ENCODE measurements around the gene PLXNA1. TPM values are rescaled to one million over a fixed set of nuclear protein-coding genes. Genes with fewer than 3 reads are reported as not detected.

PLXNA1 gene
- total and polyA plus RNA-seq, 2 of the 8 experiments (the other 6 are each of a cell fraction or from before 2014, with no cell fraction given): 47.5 to 54.9 TPM

- TF ChIP-seq SIX5 (IDR thresholded peaks at IDR 0.05; ENCODE audit: low read depth, low read length): no peak
Measured at GRCh38 chr3:126955004-126955790, 27.7 kb upstream of the PLXNA1 start (continued).

Data from H1 (cell line).